H54 (cell line): ENCODE results near the gene FAF1.

Source experiments
- DNase-seq: peaks from one replicate; pipeline ENCODE4 v3.0.0; 2011; ENCODE audit warnings: low spot score, mixed read lengths; ENCODE audit not compliant: insufficient read length
- FAIRE-seq: peaks from 3 replicates; lab custom pipeline; 2011; peaks lifted over from hg19 to GRCh38; lab: Jason Lieb, UNC
- POLR2A ChIP-seq: IDR thresholded peaks from 2 replicates; pipeline ENCODE4 v1.6.1; 2011; ENCODE audit warnings: low read depth, mild to moderate bottlenecking, low read length

The FAF1 gene

GRCh38 chr1:50521703-50522102 is 438.4 kb downstream of the FAF1 start:
- DNase-seq (no peak), FAIRE-seq (no peak)
- TF ChIP-seq POLR2A: no peak

GRCh38 chr1:50517488-50517887 is 442.6 kb downstream of the FAF1 start:
- FAIRE-seq: no peak
- TF ChIP-seq POLR2A: no peak
- no peak for DNase-seq

- no peak for FAIRE-seq
- no peak for DNase-seq
Observed at GRCh38 chr1:50516056-50516455, 444.0 kb downstream of the FAF1 start.

DNA sequence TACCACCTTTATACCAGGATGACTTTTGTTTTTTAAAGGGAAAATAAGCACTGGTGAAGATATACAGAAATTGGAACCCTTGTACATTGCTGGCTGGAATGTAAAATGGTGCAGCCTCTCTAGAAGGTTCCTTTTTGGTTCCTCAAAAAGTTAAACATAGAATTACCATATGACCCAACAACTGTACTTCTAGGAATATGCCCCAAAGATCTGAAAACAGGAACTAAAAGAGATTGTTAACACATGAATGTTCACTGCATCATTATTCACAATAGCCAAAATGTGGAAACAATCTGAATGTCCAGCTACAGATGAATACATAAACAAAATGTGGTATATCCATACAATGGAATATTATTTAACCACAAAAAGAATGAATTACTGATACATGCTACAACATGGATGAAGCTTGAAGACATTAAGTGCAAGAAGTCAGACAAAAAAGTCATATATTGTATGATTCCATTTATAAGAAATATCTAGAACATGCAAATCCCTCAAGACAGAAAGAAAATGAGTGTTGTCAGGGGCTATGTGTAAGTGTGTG is 452.0 kb downstream of the FAF1 start:
- TF ChIP-seq POLR2A: no peak
- FAIRE-seq (no peak), DNase-seq (no peak)

More at GRCh38 chr1:50516056-50516455, 444.0 kb downstream of the FAF1 start:
- no peak for TF ChIP-seq POLR2A

DNA sequence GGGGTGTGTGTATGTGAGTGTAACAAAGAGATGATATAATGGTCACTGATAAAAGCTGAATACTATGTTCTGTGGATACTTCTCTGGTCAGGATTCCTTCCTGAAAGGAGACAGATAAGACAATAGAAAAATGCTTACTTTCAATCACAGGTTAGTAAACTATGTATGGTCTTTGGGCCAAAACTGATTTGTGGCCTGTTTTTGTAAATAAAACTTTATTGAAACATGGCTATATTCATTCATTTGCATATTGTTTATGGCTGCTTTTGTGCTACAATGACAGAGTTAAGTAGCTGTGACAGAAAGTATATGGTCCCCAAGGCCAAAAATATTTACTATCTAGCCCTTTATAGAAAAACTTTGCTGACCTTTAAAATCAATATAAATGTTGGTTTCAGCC is 454.6 kb downstream of the FAF1 start:
- DNase-seq: no peak
- FAIRE-seq: no peak
- TF ChIP-seq POLR2A: no peak

DNA sequence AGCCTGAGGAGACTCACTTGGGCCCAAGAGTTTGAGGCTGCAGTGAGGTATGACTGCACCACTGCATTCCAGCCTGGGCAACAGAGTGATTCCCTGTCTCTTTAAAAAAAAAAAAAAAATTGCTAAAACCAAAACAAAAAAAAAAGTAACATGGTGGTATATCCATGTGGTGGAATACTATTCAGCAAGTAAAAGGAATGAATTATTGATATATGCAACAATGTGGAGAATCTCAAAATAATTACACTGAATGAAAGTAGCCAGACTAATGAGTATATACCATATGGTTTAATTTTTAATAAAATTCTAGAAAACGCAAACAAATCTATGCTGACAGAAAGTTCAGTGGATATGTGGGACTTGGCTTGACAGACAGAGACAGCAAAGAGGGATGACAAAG is 456.6 kb downstream of the FAF1 start:
- TF ChIP-seq POLR2A: no peak
- DNase-seq (no peak), FAIRE-seq (no peak)

- no peak for TF ChIP-seq POLR2A
- DNase-seq (no peak), FAIRE-seq (no peak)
Observed at GRCh38 chr1:50502147-50502546, 457.9 kb downstream of the FAF1 start.

- DNase-seq (no peak), FAIRE-seq (no peak)
- no peak for TF ChIP-seq POLR2A
Observed at GRCh38 chr1:50497007-50497406, 463.1 kb downstream of the FAF1 start.

- TF ChIP-seq POLR2A: no peak
- DNase-seq: no peak
- FAIRE-seq: no peak
Observed at GRCh38 chr1:50493710-50494109, 466.4 kb downstream of the FAF1 start.

GRCh38 chr1:50492142-50492541 is 467.9 kb downstream of the FAF1 start:
- FAIRE-seq (no peak), DNase-seq (no peak)
- no peak for TF ChIP-seq POLR2A

DNA sequence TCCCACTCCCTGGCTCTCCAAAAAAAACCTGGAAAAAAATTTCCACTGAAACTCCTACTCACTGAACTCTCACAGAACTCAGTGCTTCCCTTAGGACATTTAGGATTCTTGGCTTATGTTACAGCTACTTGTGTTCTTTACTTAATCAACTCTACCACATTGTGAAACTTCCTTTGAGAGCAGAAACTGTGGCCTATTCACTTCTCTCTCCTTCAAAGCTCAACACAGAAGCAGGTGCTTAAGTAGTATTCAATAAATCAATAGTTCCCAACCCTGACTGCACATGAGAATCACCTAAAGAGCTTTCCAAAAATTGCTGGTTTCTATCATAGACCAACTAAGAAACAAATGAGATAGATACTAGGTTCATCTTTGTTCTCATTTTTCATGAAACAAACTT is 468.9 kb downstream of the FAF1 start:
- no peak for TF ChIP-seq POLR2A
- no peak for FAIRE-seq

GRCh38 chr1:50490640-50491039 is 469.4 kb downstream of the FAF1 start:
- FAIRE-seq: no peak

More for the DNA sequence above, 468.9 kb downstream of the FAF1 start:
- DNase-seq: no peak

GRCh38 chr1:50488876-50489275 is 471.2 kb downstream of the FAF1 start:
- TF ChIP-seq POLR2A: no peak
- FAIRE-seq (no peak), DNase-seq (no peak)

More at GRCh38 chr1:50490640-50491039, 469.4 kb downstream of the FAF1 start:
- DNase-seq: no peak
- no peak for TF ChIP-seq POLR2A

DNA sequence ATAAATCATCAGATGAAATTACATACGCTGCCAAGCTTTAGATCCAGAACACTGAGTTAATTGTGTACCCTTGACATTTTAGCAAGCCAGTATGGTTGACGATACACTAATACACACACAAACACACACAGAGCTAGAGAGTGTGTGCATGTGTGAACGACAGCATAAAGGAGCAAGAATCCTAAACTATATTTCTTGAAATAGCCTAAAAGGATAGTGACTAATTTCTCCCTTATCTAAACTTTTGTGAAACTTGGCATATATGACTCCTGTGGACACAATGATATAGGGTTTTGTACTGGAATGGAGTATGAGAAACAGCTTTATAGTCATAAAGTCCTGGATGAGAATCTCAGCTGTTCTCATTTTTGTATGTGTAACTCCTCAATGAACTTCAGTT is 471.7 kb downstream of the FAF1 start:
- FAIRE-seq (no peak), DNase-seq (no peak)
- no peak for TF ChIP-seq POLR2A

DNA sequence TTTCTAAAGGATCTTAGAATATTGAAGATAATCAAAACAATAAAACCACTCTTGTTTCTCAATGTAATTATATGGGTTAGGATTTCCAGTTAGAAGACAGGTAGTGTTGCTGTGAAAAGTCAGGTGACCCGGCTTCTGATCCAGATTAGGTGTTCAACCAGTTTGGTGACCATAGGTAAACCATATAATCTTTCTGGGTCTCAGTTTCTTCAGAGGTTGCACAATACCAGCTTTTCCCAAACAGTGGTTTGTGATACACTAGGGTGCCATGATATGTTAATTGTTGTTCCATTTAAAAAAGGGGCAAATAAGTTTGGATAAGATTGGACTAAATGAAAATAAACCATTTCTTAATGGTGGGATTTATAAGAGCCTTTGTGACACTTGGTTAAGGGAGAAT is 472.3 kb downstream of the FAF1 start:
- TF ChIP-seq POLR2A: no peak
- no peak for DNase-seq
- FAIRE-seq: no peak
